Ishikawa (cell line): ENCODE measurements around the gene GPC1.

ENCODE experiments used
- CEBPB ChIP-seq: IDR thresholded peaks from 2 replicates; pipeline ENCODE4 v1.6.1; 2012
- CREB1 ChIP-seq: IDR thresholded peaks from 2 replicates; pipeline ENCODE4 v1.6.1; 2012; ENCODE audit warnings: low read depth
- EGR1 ChIP-seq: IDR thresholded peaks from 2 replicates; pipeline ENCODE4 v1.6.1; 2012
- EP300 ChIP-seq: IDR thresholded peaks from 2 replicates; pipeline ENCODE4 v1.6.1; 2012; ENCODE audit warnings: borderline replicate concordance
- FOXM1 ChIP-seq: IDR thresholded peaks from 2 replicates; pipeline ENCODE4 v1.6.1; 2012; ENCODE audit warnings: low read depth, borderline replicate concordance
- MAX ChIP-seq: IDR thresholded peaks from 2 replicates; pipeline ENCODE4 v1.6.1; 2012
- NFIC ChIP-seq: IDR thresholded peaks from 2 replicates; pipeline ENCODE4 v1.6.1; 2012
- RAD21 ChIP-seq: IDR thresholded peaks from 2 replicates; pipeline ENCODE4 v1.6.1; 2012; ENCODE audit warnings: low read depth
- TAF1 ChIP-seq: IDR thresholded peaks from 2 replicates; pipeline ENCODE4 v1.6.1; 2012; ENCODE audit warnings: low read depth, mild to moderate bottlenecking
- TCF12 ChIP-seq: IDR thresholded peaks from 2 replicates; pipeline ENCODE4 v1.6.1; 2012; ENCODE audit warnings: low read depth
- TEAD4 ChIP-seq: IDR thresholded peaks from 2 replicates; pipeline ENCODE4 v1.6.1; 2012
- USF1 ChIP-seq: IDR thresholded peaks from 2 replicates; pipeline ENCODE4 v1.6.1; 2012
- YY1 ChIP-seq: IDR thresholded peaks from 2 replicates; pipeline ENCODE4 v1.6.1; 2012; ENCODE audit warnings: low read depth
- ZBTB7A ChIP-seq: IDR thresholded peaks from 2 replicates; pipeline ENCODE4 v1.6.1; 2012; ENCODE audit warnings: low read depth
- TF ChIP-seq, protein P1 (sequence below): IDR thresholded peaks from 2 replicates; pipeline ENCODE4 v1.6.1; 2012; ENCODE audit warnings: low read depth, mild to moderate bottlenecking

GPC1 gene

DNA sequence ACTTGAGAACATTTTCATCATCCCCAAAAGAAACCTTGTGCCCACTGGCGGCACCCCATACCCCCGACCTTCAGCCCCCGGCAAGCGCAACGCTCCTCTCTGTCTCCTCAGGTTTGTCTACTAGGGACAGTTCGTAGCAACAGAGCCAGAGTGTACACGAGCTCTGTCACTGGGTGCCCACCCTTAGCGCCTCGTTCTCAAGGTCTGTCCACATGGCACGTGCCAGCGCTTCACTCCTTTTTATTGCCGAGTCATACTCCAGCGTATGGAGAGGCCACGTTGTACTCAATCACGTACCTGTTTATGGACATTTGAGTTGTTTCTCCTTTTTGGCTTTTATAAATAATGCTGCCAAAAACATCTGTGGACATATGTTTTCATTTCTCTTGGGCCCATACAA is 30.3 kb upstream of the GPC1 start:
- no peak for TF ChIP-seq EGR1
- no peak for TF ChIP-seq ZBTB7A
- TF ChIP-seq RAD21 = no peak
- TF ChIP-seq TEAD4 = no peak
- TF ChIP-seq FOXM1 = no peak
- TF ChIP-seq EP300 = no peak
- no peak for TF ChIP-seq TCF12

DNA sequence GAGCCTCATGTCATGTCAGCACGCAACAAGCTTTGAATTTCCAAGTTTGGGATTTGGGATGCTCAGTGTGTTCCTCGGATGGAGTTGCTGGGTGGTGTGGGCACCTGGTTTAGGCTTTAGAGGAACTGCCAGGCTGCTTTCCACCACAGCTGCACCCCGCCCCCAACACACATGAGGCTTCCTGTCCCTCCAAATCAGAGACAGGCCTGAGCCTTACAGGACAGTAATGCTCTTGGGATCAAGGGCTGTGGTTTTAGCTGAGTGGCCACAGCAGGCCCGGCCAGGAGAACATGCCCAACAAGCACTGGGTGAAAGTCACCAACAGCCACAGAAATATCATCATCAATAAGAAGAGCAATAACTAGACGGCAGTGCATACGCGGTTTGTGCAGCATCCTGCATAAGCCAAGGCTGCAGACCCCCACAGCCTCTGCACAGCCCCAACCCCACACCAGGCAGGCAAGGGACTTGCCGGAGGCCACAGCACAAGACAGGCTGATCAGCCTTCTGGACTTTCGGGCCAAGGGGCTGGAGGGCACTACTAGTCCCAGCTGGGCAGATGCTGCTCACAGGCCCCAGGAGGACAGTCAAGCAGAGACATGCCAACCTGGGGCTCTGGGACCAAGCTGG is 29.7 kb upstream of the GPC1 start:
- TF ChIP-seq CREB1 (no peak), TEAD4 (no peak), RAD21 (no peak), MAX (no peak), CEBPB (no peak), TCF12 (no peak), USF1 (no peak), EP300 (no peak), TAF1 (no peak), YY1 (no peak), FOXM1 (no peak)
- TF ChIP-seq, protein P1, sequence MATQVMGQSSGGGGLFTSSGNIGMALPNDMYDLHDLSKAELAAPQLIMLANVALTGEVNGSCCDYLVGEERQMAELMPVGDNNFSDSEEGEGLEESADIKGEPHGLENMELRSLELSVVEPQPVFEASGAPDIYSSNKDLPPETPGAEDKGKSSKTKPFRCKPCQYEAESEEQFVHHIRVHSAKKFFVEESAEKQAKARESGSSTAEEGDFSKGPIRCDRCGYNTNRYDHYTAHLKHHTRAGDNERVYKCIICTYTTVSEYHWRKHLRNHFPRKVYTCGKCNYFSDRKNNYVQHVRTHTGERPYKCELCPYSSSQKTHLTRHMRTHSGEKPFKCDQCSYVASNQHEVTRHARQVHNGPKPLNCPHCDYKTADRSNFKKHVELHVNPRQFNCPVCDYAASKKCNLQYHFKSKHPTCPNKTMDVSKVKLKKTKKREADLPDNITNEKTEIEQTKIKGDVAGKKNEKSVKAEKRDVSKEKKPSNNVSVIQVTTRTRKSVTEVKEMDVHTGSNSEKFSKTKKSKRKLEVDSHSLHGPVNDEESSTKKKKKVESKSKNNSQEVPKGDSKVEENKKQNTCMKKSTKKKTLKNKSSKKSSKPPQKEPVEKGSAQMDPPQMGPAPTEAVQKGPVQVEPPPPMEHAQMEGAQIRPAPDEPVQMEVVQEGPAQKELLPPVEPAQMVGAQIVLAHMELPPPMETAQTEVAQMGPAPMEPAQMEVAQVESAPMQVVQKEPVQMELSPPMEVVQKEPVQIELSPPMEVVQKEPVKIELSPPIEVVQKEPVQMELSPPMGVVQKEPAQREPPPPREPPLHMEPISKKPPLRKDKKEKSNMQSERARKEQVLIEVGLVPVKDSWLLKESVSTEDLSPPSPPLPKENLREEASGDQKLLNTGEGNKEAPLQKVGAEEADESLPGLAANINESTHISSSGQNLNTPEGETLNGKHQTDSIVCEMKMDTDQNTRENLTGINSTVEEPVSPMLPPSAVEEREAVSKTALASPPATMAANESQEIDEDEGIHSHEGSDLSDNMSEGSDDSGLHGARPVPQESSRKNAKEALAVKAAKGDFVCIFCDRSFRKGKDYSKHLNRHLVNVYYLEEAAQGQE = no peak

DNA sequence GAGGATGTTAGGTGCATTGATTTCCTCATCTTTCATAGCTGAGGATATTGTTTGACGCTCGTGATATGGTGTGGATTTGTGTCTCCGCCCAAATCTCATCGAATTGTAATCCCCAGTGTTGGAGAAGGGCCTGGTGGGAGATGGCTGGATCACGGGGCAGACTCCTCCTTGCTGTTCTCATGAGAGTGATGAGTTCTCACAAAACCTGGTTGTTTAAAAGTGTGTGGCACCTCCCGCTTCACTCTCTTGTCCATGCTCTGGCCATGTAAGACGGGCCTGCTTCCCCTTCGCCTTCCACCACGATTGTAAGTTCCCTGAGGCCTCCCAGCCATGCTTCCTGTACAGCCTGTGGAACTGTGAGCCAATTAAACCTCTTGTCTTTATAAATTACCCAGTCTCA is 28.4 kb upstream of the GPC1 start:
- TF ChIP-seq USF1 = no peak
- TF ChIP-seq TCF12 = no peak
- no peak for TF ChIP-seq MAX
- TF ChIP-seq EGR1 = no peak
- TF ChIP-seq RAD21 = no peak
- TF ChIP-seq TEAD4 = no peak
- TF ChIP-seq ZBTB7A = no peak
- no peak for TF ChIP-seq YY1
- TF ChIP-seq FOXM1 = no peak
- TF ChIP-seq TAF1 = no peak
- TF ChIP-seq CREB1 = no peak
- no peak for TF ChIP-seq CEBPB
- TF ChIP-seq, protein P1 = no peak
- no peak for TF ChIP-seq EP300
- TF ChIP-seq NFIC = no peak

DNA sequence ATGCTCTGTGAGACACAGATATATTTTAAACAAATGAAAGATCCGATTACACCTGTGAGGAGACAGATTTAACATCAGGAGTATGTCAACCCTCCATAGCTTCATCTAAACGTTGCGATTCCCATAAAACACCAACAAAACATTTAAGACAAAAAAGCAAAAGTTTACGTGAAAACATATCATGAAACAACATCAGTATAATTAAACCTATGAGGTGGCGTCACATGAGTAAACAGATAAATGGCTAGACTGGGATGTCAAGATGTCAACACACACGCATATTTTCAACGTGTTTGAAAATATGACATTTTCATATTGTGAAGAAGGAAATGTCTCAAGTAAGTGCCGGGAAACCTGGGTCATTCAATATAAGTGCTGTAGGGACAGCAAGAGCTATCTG is 25.5 kb upstream of the GPC1 start:
- TF ChIP-seq TAF1 = no peak
- no peak for TF ChIP-seq YY1
- no peak for TF ChIP-seq USF1
- no peak for TF ChIP-seq CREB1
- TF ChIP-seq, protein P1 = no peak
- no peak for TF ChIP-seq FOXM1
- no peak for TF ChIP-seq RAD21
- TF ChIP-seq MAX = no peak
- no peak for TF ChIP-seq EGR1
- TF ChIP-seq NFIC = no peak
- no peak for TF ChIP-seq TCF12
- no peak for TF ChIP-seq TEAD4
- no peak for TF ChIP-seq CEBPB
- TF ChIP-seq EP300 = no peak
